ENCODE data around the gene EDEM1.

EDEM1 gene

GRCh38 chr3:5205165-5205941 lies 17.8 kb downstream of the EDEM1 start:
- no peaks in the 10 kb centered on the region for H3K9me3 ChIP-seq (replicated peaks; ENCODE audit: low read length)
- H3K4me1 ChIP-seq (ENCODE audit: control insufficient read depth, insufficient read depth, low read length) = no peaks in the 10 kb centered on the region
- H3K9ac ChIP-seq (ENCODE audit: low read depth, low read length) = no peak overlapping the region
- H3K36me3 ChIP-seq (ENCODE audit: insufficient read depth, low read length) = peaks cover 84% of the 10 kb centered on the region
- no peak overlapping the region for H3K4me3 ChIP-seq (ENCODE audit: low read length)
- no peaks in the 10 kb centered on the region for H3K27me3 ChIP-seq (ENCODE audit: control insufficient read depth, insufficient read depth, low read length)
- H3K4me2 ChIP-seq (ENCODE audit: low read length) = no peak overlapping the region

- Histone ChIP-seq H3K9ac (ENCODE audit: low read depth, low read length) (no peak overlapping the region), H3K36me3 (ENCODE audit: insufficient read depth, low read length) (peaks cover 92% of the 10 kb centered on the region), H3K27me3 (ENCODE audit: control insufficient read depth, insufficient read depth, low read length) (no peaks in the 10 kb centered on the region), H3K4me2 (ENCODE audit: low read length) (no peak overlapping the region), H3K9me3 (replicated peaks; ENCODE audit: low read length) (no peaks in the 10 kb centered on the region), H3K4me3 (ENCODE audit: low read length) (no peak overlapping the region), H3K4me1 (ENCODE audit: control insufficient read depth, insufficient read depth, low read length) (no peaks in the 10 kb centered on the region)
Observed at GRCh38 chr3:5210926-5211325, 23.4 kb downstream of the EDEM1 start.

- Histone ChIP-seq H3K9me3 (replicated peaks; ENCODE audit: low read length) (no peaks in the 10 kb centered on the region), H3K9ac (ENCODE audit: low read depth, low read length) (no peak overlapping the region), H3K36me3 (ENCODE audit: insufficient read depth, low read length) (peaks cover 87% of the 10 kb centered on the region), H3K4me3 (ENCODE audit: low read length) (no peak overlapping the region), H3K4me1 (ENCODE audit: control insufficient read depth, insufficient read depth, low read length) (peaks cover 2% of the 10 kb centered on the region), H3K4me2 (ENCODE audit: low read length) (no peak overlapping the region), H3K27me3 (ENCODE audit: control insufficient read depth, insufficient read depth, low read length) (no peaks in the 10 kb centered on the region)
Observed at GRCh38 chr3:5212628-5213573, 25.4 kb downstream of the EDEM1 start.

GRCh38 chr3:5213574-5213966 lies 26.1 kb downstream of the EDEM1 start:
- no peak overlapping the region for H3K4me3 ChIP-seq (ENCODE audit: low read length)
- no peaks in the 10 kb centered on the region for H3K27me3 ChIP-seq (ENCODE audit: control insufficient read depth, insufficient read depth, low read length)
- peaks cover 84% of the 10 kb centered on the region for H3K36me3 ChIP-seq (ENCODE audit: insufficient read depth, low read length)
- no peak overlapping the region for H3K4me2 ChIP-seq (ENCODE audit: low read length)
- H3K9me3 ChIP-seq (replicated peaks; ENCODE audit: low read length) = no peaks in the 10 kb centered on the region
- no peak overlapping the region for H3K9ac ChIP-seq (ENCODE audit: low read depth, low read length)
- H3K4me1 ChIP-seq (ENCODE audit: control insufficient read depth, insufficient read depth, low read length) = peaks cover 5% of the 10 kb centered on the region

GRCh38 chr3:5214352-5214751 lies 26.8 kb downstream of the EDEM1 start:
- Histone ChIP-seq H3K9ac (ENCODE audit: low read depth, low read length) (no peak overlapping the region), H3K27me3 (ENCODE audit: control insufficient read depth, insufficient read depth, low read length) (no peaks in the 10 kb centered on the region), H3K9me3 (replicated peaks; ENCODE audit: low read length) (no peaks in the 10 kb centered on the region), H3K4me3 (ENCODE audit: low read length) (no peak overlapping the region), H3K36me3 (ENCODE audit: insufficient read depth, low read length) (peaks cover 82% of the 10 kb centered on the region), H3K4me1 (ENCODE audit: control insufficient read depth, insufficient read depth, low read length) (peaks cover 5% of the 10 kb centered on the region), H3K4me2 (ENCODE audit: low read length) (no peak overlapping the region)

GRCh38 chr3:5217824-5218595 lies 30.5 kb downstream of the EDEM1 start:
- H3K27me3 ChIP-seq (ENCODE audit: control insufficient read depth, insufficient read depth, low read length) = no peaks in the 10 kb centered on the region
- peaks cover 5% of the 10 kb centered on the region for H3K4me1 ChIP-seq (ENCODE audit: control insufficient read depth, insufficient read depth, low read length)
- H3K4me3 ChIP-seq (ENCODE audit: low read length) = no peak overlapping the region
- H3K9me3 ChIP-seq (replicated peaks; ENCODE audit: low read length) = no peaks in the 10 kb centered on the region
- H3K36me3 ChIP-seq (ENCODE audit: insufficient read depth, low read length) = peaks cover 48% of the 10 kb centered on the region
- H3K9ac ChIP-seq (ENCODE audit: low read depth, low read length) = no peak overlapping the region
- no peak overlapping the region for H3K4me2 ChIP-seq (ENCODE audit: low read length)

GRCh38 chr3:5218815-5219214 lies 31.3 kb downstream of the EDEM1 start:
- H3K9ac ChIP-seq (ENCODE audit: low read depth, low read length) = no peak overlapping the region
- peaks cover 41% of the 10 kb centered on the region for H3K36me3 ChIP-seq (ENCODE audit: insufficient read depth, low read length)
- no peak overlapping the region for H3K4me2 ChIP-seq (ENCODE audit: low read length)
- no peaks in the 10 kb centered on the region for H3K9me3 ChIP-seq (replicated peaks; ENCODE audit: low read length)
- H3K4me1 ChIP-seq (ENCODE audit: control insufficient read depth, insufficient read depth, low read length) = peaks cover 5% of the 10 kb centered on the region
- H3K4me3 ChIP-seq (ENCODE audit: low read length) = no peak overlapping the region
- no peaks in the 10 kb centered on the region for H3K27me3 ChIP-seq (ENCODE audit: control insufficient read depth, insufficient read depth, low read length)

GRCh38 chr3:5219216-5219615 lies 31.7 kb downstream of the EDEM1 start:
- Histone ChIP-seq H3K9me3 (replicated peaks; ENCODE audit: low read length) (no peaks in the 10 kb centered on the region), H3K9ac (ENCODE audit: low read depth, low read length) (no peak overlapping the region), H3K4me1 (ENCODE audit: control insufficient read depth, insufficient read depth, low read length) (peaks cover 5% of the 10 kb centered on the region), H3K27me3 (ENCODE audit: control insufficient read depth, insufficient read depth, low read length) (no peaks in the 10 kb centered on the region), H3K4me2 (ENCODE audit: low read length) (no peak overlapping the region), H3K36me3 (ENCODE audit: insufficient read depth, low read length) (peaks cover 37% of the 10 kb centered on the region), H3K4me3 (ENCODE audit: low read length) (no peak overlapping the region)

GRCh38 chr3:5220193-5220592 lies 32.7 kb downstream of the EDEM1 start:
- H3K9ac ChIP-seq (ENCODE audit: low read depth, low read length) = no peak overlapping the region
- H3K36me3 ChIP-seq (ENCODE audit: insufficient read depth, low read length) = peaks cover 27% of the 10 kb centered on the region

GRCh38 chr3:5220667-5221431 lies 33.3 kb downstream of the EDEM1 start:
- H3K4me3 ChIP-seq (ENCODE audit: low read length) = no peak overlapping the region
- H3K4me1 ChIP-seq (ENCODE audit: control insufficient read depth, insufficient read depth, low read length) = peaks cover 5% of the 10 kb centered on the region
- no peaks in the 10 kb centered on the region for H3K27me3 ChIP-seq (ENCODE audit: control insufficient read depth, insufficient read depth, low read length)
- H3K9ac ChIP-seq (ENCODE audit: low read depth, low read length) = no peak overlapping the region
- H3K4me2 ChIP-seq (ENCODE audit: low read length) = no peak overlapping the region
- H3K36me3 ChIP-seq (ENCODE audit: insufficient read depth, low read length) = peaks cover 21% of the 10 kb centered on the region
- no peaks in the 10 kb centered on the region for H3K9me3 ChIP-seq (replicated peaks; ENCODE audit: low read length)

More at GRCh38 chr3:5220193-5220592, 32.7 kb downstream of the EDEM1 start:
- Histone ChIP-seq H3K9me3 (replicated peaks; ENCODE audit: low read length) (no peaks in the 10 kb centered on the region), H3K4me1 (ENCODE audit: control insufficient read depth, insufficient read depth, low read length) (peaks cover 5% of the 10 kb centered on the region), H3K4me3 (ENCODE audit: low read length) (no peak overlapping the region), H3K27me3 (ENCODE audit: control insufficient read depth, insufficient read depth, low read length) (no peaks in the 10 kb centered on the region), H3K4me2 (ENCODE audit: low read length) (no peak overlapping the region)
